Thoracic aorta (tissue), 2 donors: Measurements from ENCODE around the gene MRO. TPM values are rescaled to one million over a fixed set of nuclear protein-coding genes. Genes with fewer than 3 reads are reported as not detected.

Source experiments
- ATAC-seq: fragments of 150-250 bp; one replicate; pipeline ENCODE4 v1.8.0; 2017; ENCODE audit warnings: low read depth; ENCODE audit not compliant: insufficient number of reproducible peaks, low FRiP score
- DNase-seq: peaks from one replicate; pipeline ENCODE4 v3.0.0-alpha.2; 2020; ENCODE audit warnings: low spot score
- H3K27ac ChIP-seq, 2 donors: fragments of 200-600 bp; sonication (generic); 1 replicate in 1 of 2; 2 replicates in 1 of 2; pipeline ENCODE4 v1.5.1; 2016; ENCODE audit warnings: mild to moderate bottlenecking in 2 of 2, moderate library complexity in 2 of 2
- H3K27me3 ChIP-seq: fragments of 200-600 bp; sonication (generic); replicated peaks from 2 replicates; pipeline ENCODE4 v1.6.0; 2016; ENCODE audit warnings: mild to moderate bottlenecking; ENCODE audit not compliant: insufficient read depth
- H3K36me3 ChIP-seq: fragments of 200-600 bp; sonication (generic); one replicate; pipeline ENCODE4 v1.5.1; 2016
- H3K4me1 ChIP-seq, 2 donors: fragments of 200-600 bp; sonication (generic); 1 replicate in 1 of 2; 2 replicates in 1 of 2; pipeline versions ENCODE4 v1.5.1 to v1.6.0; 2016; ENCODE audit warnings: low read depth in 2 of 2, mild to moderate bottlenecking in 1 of 2; ENCODE audit not compliant: control insufficient read depth in 1 of 2
- H3K4me3 ChIP-seq: fragments of 200-600 bp; sonication (generic); 2 replicates; pipeline ENCODE4 v1.5.1; 2016; ENCODE audit warnings: mild to moderate bottlenecking
- H3K9me3 ChIP-seq: fragments of 200-600 bp; sonication (generic); 2 replicates; pipeline ENCODE4 v1.5.1; 2016
- total RNA-seq, 2 donors: library from RNA; depleted of rRNA; stranded (reverse); fragments of >200 nt; gene quantifications; one replicate each; pipeline versions ENCODE4 v1.1.0 to v1.2.3, GENCODE V29; 2016
- TF ChIP-seq, protein P1 (sequence below): fragments of 200-600 bp; sonication (generic); IDR thresholded peaks from one replicate; pipeline ENCODE4 v1.5.1; 2019; ENCODE audit warnings: antibody characterized with exemption

Gene MRO
- total RNA-seq, 2 donors from 2014 or later = 1.1 to 6.3 TPM

DNA sequence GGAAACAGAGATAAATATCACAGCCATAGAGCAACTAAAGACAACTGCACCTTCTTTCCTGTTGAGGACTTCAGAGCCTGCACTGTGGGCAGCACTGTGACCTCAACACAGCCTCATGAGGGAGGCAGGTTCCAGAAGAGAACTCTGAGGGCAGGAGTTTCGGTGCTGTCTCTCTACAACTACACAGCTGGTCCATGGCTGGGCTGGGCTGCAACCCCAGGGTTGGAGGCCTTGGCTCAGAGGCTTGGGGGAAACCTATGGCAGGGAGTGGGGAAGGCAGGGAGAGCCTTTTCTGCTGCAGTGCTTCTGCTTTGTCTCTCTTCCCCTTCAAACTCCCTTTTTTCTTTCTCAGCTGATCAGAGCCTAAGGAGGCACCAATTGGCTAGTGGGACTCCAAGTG lies 66.5 kb downstream of the MRO start:
- H3K27ac ChIP-seq = no peak overlapping the region
- no peak for ATAC-seq
- no peaks in the 10 kb centered on the region for H3K36me3 ChIP-seq
- H3K4me1 ChIP-seq = peaks cover 0 to 13% of the 10 kb centered on the region in 2 donors
- no peak for DNase-seq
- H3K4me3 ChIP-seq = no peak overlapping the region
- no peaks in the 10 kb centered on the region for H3K27me3 ChIP-seq
- no peaks in the 10 kb centered on the region for H3K9me3 ChIP-seq
- TF ChIP-seq, protein P1, sequence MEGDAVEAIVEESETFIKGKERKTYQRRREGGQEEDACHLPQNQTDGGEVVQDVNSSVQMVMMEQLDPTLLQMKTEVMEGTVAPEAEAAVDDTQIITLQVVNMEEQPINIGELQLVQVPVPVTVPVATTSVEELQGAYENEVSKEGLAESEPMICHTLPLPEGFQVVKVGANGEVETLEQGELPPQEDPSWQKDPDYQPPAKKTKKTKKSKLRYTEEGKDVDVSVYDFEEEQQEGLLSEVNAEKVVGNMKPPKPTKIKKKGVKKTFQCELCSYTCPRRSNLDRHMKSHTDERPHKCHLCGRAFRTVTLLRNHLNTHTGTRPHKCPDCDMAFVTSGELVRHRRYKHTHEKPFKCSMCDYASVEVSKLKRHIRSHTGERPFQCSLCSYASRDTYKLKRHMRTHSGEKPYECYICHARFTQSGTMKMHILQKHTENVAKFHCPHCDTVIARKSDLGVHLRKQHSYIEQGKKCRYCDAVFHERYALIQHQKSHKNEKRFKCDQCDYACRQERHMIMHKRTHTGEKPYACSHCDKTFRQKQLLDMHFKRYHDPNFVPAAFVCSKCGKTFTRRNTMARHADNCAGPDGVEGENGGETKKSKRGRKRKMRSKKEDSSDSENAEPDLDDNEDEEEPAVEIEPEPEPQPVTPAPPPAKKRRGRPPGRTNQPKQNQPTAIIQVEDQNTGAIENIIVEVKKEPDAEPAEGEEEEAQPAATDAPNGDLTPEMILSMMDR = no peak

DNA sequence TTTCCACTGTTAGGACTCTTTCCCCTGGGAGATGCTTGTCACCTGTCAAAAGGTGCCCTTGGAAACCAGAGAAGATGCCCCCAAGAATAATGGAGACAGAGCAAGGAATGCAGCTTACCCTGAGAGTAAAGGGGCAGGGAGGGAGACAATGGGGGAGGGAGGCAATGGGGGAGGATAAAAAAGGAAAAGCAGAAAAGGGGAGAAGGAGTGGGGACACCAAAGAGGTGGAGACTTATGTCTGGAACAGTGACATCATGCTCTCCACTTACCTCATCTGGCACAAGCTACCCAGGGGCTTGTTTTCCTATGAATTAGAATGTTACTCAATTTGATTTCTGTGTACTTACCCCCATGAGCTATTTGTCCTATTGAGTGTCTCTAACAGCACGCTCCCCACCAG lies 67.9 kb downstream of the MRO start:
- no peak for DNase-seq
- Histone ChIP-seq H3K9me3 (no peaks in the 10 kb centered on the region), H3K4me1 (peaks cover 0 to 2% of the 10 kb centered on the region in 2 donors), H3K27ac (no peak overlapping the region), H3K36me3 (no peaks in the 10 kb centered on the region), H3K4me3 (no peak overlapping the region), H3K27me3 (no peaks in the 10 kb centered on the region)
- TF ChIP-seq, protein P1 = no peak
- no peak for ATAC-seq

DNA sequence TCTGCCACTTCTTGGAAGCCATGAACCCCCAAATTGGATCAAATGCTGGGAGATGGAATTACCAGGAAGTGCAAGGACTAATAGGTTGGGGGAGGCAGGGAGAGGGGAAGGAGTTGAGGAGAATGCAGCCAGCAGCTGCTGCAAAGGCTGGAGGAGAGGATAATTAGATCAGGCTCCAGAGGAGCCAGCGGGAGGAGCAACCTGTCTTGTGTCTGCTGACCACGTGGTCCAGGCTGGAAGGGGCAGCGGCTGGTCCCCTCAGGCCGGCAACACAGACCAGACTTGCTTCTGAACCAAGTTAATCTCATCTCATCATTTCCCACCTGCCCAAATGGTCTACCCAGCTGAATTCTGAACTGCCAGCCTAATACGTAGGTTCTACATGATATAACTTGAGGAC lies 68.3 kb downstream of the MRO start:
- no peak overlapping the region for H3K27ac ChIP-seq
- DNase-seq (no peak), ATAC-seq (no peak)
- no peak overlapping the region for H3K4me3 ChIP-seq
- no peaks in the 10 kb centered on the region for H3K9me3 ChIP-seq
- no peaks in the 10 kb centered on the region for H3K4me1 ChIP-seq
- TF ChIP-seq, protein P1 = no peak
- H3K27me3 ChIP-seq = no peaks in the 10 kb centered on the region
- no peaks in the 10 kb centered on the region for H3K36me3 ChIP-seq

DNA sequence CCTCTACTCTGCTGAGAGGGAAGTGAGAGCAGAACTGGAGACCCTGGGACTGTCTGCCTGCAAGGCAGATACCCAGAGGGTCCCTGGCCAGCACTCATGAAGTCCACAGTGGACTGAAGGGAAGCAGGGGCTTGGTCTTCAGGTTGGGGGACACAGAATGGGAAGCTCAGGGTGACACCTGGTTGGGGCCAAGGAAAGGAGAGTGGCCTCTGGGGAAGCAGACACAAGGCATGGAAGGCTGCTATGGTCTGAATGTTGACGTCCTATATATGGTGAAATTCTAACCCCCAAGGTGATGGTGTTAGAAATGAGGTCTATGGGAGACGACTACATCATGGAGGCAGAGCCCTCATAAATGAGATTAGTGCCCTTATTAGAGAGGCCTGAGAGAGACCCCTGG lies 69.3 kb downstream of the MRO start:
- no peak overlapping the region for H3K4me3 ChIP-seq
- H3K27ac ChIP-seq = no peak overlapping the region
- no peaks in the 10 kb centered on the region for H3K36me3 ChIP-seq
- no peaks in the 10 kb centered on the region for H3K27me3 ChIP-seq
- no peak for ATAC-seq
- TF ChIP-seq, protein P1 = no peak
- DNase-seq = no peak
- H3K4me1 ChIP-seq = no peaks in the 10 kb centered on the region
- no peaks in the 10 kb centered on the region for H3K9me3 ChIP-seq

DNA sequence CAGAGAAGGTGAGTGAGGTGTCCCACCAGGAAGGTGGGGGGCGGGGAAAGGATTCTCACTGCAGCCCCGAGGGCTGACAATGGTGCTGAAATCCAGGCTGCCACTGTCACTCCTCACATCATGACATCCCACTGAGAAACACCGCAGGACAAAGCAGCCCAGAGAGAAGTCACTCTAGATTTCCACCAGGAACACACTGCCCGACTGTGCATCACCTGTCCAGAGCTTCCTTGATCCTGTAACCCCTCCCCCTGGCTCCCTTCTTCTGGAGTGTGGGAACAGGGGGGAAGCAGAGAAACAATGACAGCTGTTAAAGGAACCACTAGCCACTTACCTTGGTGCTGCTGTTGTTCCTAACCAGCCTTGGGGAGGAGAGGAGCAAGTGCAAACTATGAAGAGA lies 69.9 kb downstream of the MRO start:
- Histone ChIP-seq H3K27ac (no peak overlapping the region), H3K9me3 (no peaks in the 10 kb centered on the region), H3K36me3 (no peaks in the 10 kb centered on the region), H3K4me1 (no peaks in the 10 kb centered on the region), H3K27me3 (no peaks in the 10 kb centered on the region), H3K4me3 (no peak overlapping the region)
- no peak for ATAC-seq
- DNase-seq = no peak
- TF ChIP-seq, protein P1 = no peak
